GM10847 (cell line): ENCODE measurements around the gene SLC25A40.

Source experiments
- POLR2A ChIP-seq: IDR thresholded peaks from 2 replicates; pipeline ENCODE4 v1.6.1; 2011; ENCODE audit not compliant: insufficient read length; ENCODE audit errors: extremely low read depth

The SLC25A40 gene

GRCh38 chr7:87797798-87798403 is 78.3 kb downstream of the SLC25A40 start:
- no peak for TF ChIP-seq POLR2A

GRCh38 chr7:87797395-87797794 is 78.8 kb downstream of the SLC25A40 start:
- no peak for TF ChIP-seq POLR2A

GRCh38 chr7:87785368-87785995 is 90.7 kb downstream of the SLC25A40 start:
- no peak for TF ChIP-seq POLR2A

GRCh38 chr7:87784424-87784823 is 91.7 kb downstream of the SLC25A40 start:
- no peak for TF ChIP-seq POLR2A
